GM12873 (cell line): Measurements from ENCODE around the gene NINL.

Source experiments
- TF ChIP-seq, protein P1 (sequence below): IDR thresholded peaks from 2 replicates; pipeline ENCODE4 v1.5.1; 2012; ENCODE audit warnings: low read depth, mild to moderate bottlenecking, moderate library complexity, low read length, control low read depth; ENCODE audit not compliant: insufficient read depth; ENCODE audit errors: missing control alignments

Gene NINL

DNA sequence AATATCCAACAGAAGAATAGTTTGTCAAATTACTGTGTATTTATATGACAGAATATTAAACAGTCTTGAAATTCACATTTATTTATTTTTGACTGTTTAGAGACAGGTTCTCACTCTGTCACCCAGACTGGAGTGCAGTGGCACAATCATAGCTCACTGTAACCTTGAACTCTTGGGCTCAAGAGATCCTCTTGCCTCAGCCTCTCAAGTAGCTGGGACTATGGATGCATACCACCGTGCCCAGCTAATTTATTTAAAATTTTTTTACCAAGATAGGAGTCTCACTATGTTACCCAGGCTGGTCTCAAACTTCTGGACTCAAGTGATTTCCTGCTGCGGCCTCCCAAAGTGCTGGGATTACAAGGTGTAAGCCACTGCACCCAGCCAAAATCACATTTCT, 57.4 kb downstream of the NINL start:
- TF ChIP-seq, protein P1, sequence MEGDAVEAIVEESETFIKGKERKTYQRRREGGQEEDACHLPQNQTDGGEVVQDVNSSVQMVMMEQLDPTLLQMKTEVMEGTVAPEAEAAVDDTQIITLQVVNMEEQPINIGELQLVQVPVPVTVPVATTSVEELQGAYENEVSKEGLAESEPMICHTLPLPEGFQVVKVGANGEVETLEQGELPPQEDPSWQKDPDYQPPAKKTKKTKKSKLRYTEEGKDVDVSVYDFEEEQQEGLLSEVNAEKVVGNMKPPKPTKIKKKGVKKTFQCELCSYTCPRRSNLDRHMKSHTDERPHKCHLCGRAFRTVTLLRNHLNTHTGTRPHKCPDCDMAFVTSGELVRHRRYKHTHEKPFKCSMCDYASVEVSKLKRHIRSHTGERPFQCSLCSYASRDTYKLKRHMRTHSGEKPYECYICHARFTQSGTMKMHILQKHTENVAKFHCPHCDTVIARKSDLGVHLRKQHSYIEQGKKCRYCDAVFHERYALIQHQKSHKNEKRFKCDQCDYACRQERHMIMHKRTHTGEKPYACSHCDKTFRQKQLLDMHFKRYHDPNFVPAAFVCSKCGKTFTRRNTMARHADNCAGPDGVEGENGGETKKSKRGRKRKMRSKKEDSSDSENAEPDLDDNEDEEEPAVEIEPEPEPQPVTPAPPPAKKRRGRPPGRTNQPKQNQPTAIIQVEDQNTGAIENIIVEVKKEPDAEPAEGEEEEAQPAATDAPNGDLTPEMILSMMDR, result no peak

DNA sequence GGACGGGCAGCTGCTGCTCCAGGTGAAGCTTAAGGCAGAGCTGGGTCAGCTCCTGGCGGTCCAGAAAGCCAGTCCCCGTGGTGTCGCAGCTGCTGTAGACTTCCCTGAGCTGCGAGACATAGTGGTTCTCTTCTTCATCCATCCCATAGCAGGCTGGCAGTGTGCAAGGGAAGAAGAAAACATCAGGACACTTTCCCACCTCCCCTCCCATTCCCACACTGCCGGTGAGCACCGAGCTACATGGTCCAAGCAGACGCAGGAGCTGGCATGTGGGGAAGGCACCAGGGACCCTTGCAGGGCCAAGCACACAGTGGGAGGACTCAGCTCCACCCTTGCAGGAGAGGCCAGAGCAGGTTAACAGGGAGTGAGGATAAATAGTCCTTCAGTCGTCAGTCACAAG, 58.9 kb downstream of the NINL start:
- TF ChIP-seq, protein P1, result no peak

DNA sequence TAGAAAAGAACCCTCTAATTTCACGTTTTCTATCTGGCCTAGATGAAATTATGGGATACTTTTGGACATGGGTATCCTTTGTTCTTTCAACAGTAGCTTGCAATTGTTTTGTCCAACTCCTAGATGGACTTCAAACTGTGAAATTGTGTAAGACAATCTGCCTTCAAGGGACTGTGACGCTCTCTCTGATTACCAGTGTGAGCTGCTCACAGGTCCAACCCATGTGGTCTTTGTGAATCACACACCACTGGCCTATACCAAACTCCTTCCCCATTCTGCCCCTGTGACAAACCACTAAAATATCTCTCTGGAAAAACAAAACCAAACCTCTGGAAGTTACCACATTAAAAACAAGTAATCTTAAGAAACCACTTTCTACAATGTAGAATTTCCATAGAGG, 59.5 kb downstream of the NINL start:
- TF ChIP-seq, protein P1, result no peak

DNA sequence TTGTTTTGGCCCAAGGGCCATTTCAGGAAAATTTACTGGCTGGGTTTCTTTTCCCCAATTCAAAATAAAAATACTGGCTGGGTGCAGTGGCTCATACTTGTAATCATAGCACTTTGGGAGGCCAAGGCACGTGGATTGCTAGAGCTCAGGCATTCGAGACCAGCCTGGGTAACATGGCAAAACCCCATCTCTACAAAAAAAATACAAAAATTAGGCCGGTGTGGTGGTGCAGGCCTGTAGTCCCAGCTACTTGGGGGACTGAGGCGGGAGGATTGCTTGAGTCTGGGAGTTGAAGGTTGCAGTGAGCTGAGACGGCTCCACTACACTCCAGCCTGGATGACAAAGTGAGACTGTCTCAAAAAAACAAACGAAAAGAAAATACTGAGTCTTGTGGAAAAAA, 60.0 kb downstream of the NINL start:
- TF ChIP-seq, protein P1, result no peak

DNA sequence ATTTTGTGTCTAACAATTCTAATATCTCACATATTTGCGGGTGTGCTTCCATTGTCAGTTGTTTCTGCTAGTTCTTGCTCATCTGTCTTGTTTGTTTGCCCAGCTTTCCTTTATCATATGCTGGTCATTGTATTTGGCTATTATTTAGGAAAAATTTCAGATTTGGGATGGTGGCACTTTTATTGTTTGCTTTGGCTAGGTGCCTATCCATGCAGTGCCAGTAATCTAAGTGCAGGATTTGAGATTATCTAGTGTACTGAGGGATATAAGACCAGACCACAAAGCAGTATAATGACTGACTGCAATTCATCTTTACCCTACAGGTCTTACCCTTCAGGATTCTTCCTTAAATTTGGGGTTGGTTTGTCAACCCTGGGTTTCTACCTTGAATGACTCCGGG, 63.9 kb downstream of the NINL start:
- TF ChIP-seq, protein P1, result no peak

DNA sequence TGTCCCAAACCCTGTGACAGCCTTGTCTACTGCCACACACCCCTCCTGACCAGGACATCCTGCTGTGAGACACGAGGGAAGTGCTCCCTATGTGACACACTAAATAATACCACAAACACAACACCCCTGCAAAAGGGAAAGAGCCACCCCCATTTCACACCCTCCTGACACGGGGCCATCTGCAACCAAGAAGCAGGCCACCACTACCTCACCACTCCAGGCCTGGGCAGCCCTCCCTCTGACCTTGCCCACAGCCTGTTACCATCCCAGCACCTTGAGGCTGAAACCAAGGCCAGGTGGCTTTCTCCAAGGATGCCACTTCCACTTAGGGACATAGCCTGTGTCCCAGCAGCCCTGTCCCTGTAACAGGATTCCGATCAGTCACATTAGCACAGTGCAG, 68.2 kb downstream of the NINL start:
- TF ChIP-seq, protein P1, result no peak

DNA sequence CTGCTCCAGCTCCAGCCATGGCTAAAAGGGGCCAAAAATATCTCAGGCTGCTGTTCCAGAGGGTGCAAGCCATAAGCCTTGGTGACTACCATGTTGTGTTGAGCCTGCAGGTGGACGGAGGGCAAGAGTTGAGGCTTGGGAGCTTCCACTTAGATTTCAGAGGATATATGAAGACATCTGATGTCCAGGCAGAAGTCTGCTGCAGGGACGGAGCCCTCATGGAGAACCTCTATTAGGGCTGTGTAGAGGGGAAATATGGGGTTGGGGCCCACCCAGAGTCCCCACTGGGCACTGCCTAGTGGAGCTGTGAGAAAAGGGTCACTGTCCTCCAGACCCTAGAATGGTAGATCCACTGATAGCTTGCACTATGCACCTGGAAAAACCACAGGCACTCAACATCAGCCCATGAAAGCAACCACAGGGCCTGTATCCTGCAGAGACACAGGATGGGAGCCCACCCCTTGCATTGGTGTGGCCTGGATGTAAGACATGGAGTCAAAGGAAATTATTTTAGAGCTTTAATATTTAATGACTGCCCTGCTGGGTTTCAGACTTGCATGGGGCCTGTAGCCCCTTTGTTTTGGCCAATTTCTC, 70.5 kb downstream of the NINL start:
- TF ChIP-seq, protein P1, result no peak
